Tibial nerve (tissue), 4 donors: Measurements from ENCODE around the gene RBP3. TPM values are rescaled to one million over a fixed set of nuclear protein-coding genes. Genes with fewer than 3 reads are reported as not detected.

Experiments
- DNase-seq, 2 donors: peaks; one replicate each; pipeline ENCODE4 v3.0.0-alpha.2; 2019; ENCODE audit warnings: low spot score in 2 of 2
- H3K27ac ChIP-seq, 4 donors: fragments of 200-600 bp; sonication (generic) in 3 of 4; one replicate each; pipeline ENCODE4 v1.5.1; 2017 to 2019; ENCODE audit warnings: mild to moderate bottlenecking in 1 of 4
- H3K27me3 ChIP-seq, 2 donors: fragments of 200-600 bp; sonication (generic) in 1 of 2; one replicate each; pipeline versions ENCODE4 v1.5.1 to v1.6.0; 2017 to 2019
- H3K36me3 ChIP-seq, 3 donors: fragments of 200-600 bp; sonication (generic); one replicate each; pipeline ENCODE4 v1.5.1; 2018 to 2019
- H3K4me1 ChIP-seq, 4 donors: fragments of 200-600 bp; sonication (generic) in 3 of 4; one replicate each; pipeline ENCODE4 v1.5.1; 2017 to 2019
- H3K4me3 ChIP-seq, 4 donors: fragments of 200-600 bp; sonication (generic) in 3 of 4; one replicate each; pipeline ENCODE4 v1.5.1; 2017 to 2019; ENCODE audit warnings: mild to moderate bottlenecking in 1 of 4, moderate library complexity in 1 of 4
- H3K9me3 ChIP-seq, 4 donors: fragments of 200-600 bp; sonication (generic) in 3 of 4; one replicate each; pipeline ENCODE4 v1.5.1; 2017 to 2019
- EP300 ChIP-seq, 2 donors: sonication (generic); formaldehyde crosslinking; IDR thresholded peaks; one replicate each; pipeline ENCODE4 v1.6.1; 2017; ENCODE audit warnings: antibody characterized with exemption in 2 of 2, mild to moderate bottlenecking in 1 of 2
- POLR2A ChIP-seq, 2 donors: fragments of 450-650 bp; IDR thresholded peaks; one replicate each; pipeline ENCODE4 v1.6.1; 2017; ENCODE audit warnings: antibody characterized with exemption in 2 of 2, mild to moderate bottlenecking in 2 of 2, moderate library complexity in 2 of 2
- WGBS, 2 donors: methylation state at CpG; one replicate each; pipeline ENCODE4 v1.1.5; 2018; 5-methylcytosine and 5-hydroxymethylcytosine counted together
- total RNA-seq, 4 donors: library from RNA; depleted of rRNA; stranded (reverse); fragments of >200 nt; gene quantifications; one replicate each; pipeline ENCODE4 v1.1.0, GENCODE V29; 2016
- TF ChIP-seq, protein P1 (sequence below), 5 experiments: fragments of 200-600 bp in 3 of 5; fragments of 450-650 bp in 2 of 5; sonication (generic) in 3 of 5; IDR thresholded peaks; one replicate each; pipeline ENCODE4 v1.5.1; 2016 to 2019; ENCODE audit warnings: antibody characterized with exemption in 5 of 5, mild to moderate bottlenecking in 3 of 5, moderate library complexity in 2 of 5

RBP3 gene
- total RNA-seq, 4 donors from 2014 or later = not detected

DNA sequence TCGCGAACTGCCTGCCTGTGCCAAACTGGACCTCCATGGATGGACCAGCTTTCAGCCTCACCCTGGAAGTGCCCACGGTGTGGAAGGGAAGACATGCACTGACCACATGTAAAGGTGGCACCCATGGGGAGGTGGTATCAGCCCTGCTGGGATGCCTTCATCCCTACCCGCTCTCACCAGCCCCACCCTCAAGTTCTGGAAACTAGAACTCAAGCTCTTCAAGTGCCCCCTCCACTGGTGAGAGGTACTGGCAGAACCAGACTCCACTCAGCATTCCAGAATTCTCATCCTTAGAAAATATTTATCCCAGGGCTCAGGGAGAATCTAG lies 30.0 kb downstream of the RBP3 start:
- Histone ChIP-seq H3K4me1 (peaks cover 0 to 13% (median 0%) of the 10 kb centered on the region in 4 donors), H3K27ac (no peak overlapping the region), H3K36me3 (no peaks in the 10 kb centered on the region), H3K9me3 (no peaks in the 10 kb centered on the region), H3K27me3 (no peaks in the 10 kb centered on the region), H3K4me3 (no peak overlapping the region)
- no peak for DNase-seq
- WGBS, 2 donors = 94 to 100% methylated on average over 4 of the region's 4 CpGs
- TF ChIP-seq EP300 (IDR thresholded peaks at IDR 0.05) (no peak), POLR2A (IDR thresholded peaks at IDR 0.05) (no peak)
- TF ChIP-seq, protein P1, sequence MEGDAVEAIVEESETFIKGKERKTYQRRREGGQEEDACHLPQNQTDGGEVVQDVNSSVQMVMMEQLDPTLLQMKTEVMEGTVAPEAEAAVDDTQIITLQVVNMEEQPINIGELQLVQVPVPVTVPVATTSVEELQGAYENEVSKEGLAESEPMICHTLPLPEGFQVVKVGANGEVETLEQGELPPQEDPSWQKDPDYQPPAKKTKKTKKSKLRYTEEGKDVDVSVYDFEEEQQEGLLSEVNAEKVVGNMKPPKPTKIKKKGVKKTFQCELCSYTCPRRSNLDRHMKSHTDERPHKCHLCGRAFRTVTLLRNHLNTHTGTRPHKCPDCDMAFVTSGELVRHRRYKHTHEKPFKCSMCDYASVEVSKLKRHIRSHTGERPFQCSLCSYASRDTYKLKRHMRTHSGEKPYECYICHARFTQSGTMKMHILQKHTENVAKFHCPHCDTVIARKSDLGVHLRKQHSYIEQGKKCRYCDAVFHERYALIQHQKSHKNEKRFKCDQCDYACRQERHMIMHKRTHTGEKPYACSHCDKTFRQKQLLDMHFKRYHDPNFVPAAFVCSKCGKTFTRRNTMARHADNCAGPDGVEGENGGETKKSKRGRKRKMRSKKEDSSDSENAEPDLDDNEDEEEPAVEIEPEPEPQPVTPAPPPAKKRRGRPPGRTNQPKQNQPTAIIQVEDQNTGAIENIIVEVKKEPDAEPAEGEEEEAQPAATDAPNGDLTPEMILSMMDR (IDR thresholded peaks at IDR 0.05) = no peak

DNA sequence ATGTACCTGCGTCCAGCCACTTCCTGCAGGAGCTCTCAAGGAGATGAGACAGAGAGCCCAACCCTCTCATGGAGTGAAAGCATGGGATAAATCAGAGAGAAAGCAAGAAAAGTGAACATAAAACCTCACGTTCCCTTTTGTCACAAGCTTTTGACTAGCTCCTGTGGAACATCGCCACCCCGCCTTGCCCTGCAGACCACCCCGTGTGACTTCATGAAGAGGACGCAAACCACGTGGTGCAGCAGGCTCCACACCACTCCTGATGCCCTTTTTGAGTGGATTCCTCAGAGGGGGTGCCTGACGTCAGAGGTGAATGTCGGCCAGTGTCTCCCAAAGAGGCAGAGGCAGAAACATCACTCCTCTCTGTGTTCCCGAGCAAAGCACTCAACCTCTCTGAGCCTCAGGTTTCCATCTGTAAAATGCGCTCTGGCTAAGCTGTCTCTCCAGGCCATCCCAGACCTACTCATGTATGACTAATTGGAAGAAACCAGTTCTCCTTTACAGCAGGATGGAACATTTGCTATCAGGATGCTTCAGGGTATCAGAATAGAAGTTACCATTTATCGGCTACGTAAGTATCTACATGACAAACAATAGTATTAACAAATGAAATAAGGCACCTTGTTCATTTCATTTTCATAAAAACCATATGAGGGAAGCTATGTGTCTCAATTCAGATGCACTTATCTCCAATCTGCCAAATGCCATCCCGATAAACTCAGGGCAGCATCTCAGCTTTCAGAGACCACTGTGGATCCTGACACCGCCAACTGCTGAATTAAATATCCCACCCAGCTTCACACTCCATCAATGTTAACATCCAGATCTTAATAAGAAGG lies 30.7 kb downstream of the RBP3 start:
- Histone ChIP-seq H3K27ac (no peak overlapping the region), H3K4me3 (no peak overlapping the region), H3K36me3 (no peaks in the 10 kb centered on the region), H3K9me3 (no peaks in the 10 kb centered on the region), H3K4me1 (peaks cover 0 to 20% (median 0%) of the 10 kb centered on the region in 4 donors), H3K27me3 (no peaks in the 10 kb centered on the region)
- DNase-seq = no peak
- TF ChIP-seq, protein P1 (IDR thresholded peaks at IDR 0.05) = no peak
- TF ChIP-seq POLR2A (IDR thresholded peaks at IDR 0.05) (no peak), EP300 (IDR thresholded peaks at IDR 0.05) (no peak)
- 84 to 85% methylated on average over 14 to 15 of the region's 15 CpGs for WGBS, 2 donors

DNA sequence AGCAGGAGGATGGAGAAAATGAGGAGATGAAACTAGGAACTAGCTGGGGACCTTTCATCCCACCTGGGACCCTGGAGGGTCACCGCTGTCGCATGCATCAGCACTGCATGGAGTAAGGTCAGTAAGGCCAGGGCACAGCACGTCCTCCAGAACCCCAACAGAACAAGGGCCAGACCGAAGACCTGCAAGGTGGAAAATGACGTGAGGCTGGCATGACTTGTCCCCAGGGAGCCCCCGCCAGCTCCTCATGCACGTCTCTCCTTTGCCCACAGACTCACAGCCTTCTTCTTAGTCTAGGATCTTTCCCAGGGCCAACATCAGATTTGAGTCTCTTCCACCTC lies 31.3 kb downstream of the RBP3 start:
- WGBS, 2 donors = 60 to 77% methylated on average over 7 of the region's 7 CpGs
- Histone ChIP-seq H3K36me3 (no peaks in the 10 kb centered on the region), H3K9me3 (no peaks in the 10 kb centered on the region), H3K4me1 (peaks cover 0 to 21% (median 0%) of the 10 kb centered on the region in 4 donors), H3K4me3 (no peak overlapping the region), H3K27me3 (no peaks in the 10 kb centered on the region), H3K27ac (no peak overlapping the region)
- TF ChIP-seq, protein P1 (IDR thresholded peaks at IDR 0.05) = no peak
- TF ChIP-seq EP300 (IDR thresholded peaks at IDR 0.05) = no peak
- no peak for TF ChIP-seq POLR2A (IDR thresholded peaks at IDR 0.05)
- DNase-seq = no peak

DNA sequence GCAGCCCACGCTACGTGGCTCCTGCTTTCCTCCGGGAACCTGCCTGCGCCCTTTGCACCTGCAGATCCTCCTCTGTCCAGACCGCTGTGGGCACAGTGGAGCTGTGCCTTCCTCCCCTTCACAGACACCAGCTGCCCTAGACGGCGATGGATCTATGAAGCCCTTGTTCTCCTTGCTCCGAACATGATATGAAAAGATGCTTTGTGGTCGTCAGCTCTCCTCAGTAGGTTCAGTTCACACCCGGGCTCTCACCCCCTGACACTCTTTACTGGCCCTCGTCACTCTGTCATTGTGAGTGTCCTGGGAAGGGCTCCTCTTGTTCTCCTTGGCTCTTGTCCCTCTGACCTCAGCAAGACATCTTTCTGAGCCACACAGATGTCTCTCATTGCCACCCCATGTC lies 31.7 kb downstream of the RBP3 start:
- Histone ChIP-seq H3K36me3 (no peaks in the 10 kb centered on the region), H3K27me3 (no peaks in the 10 kb centered on the region), H3K9me3 (no peaks in the 10 kb centered on the region), H3K4me1 (peaks cover 0 to 18% (median 0%) of the 10 kb centered on the region in 4 donors), H3K4me3 (no peak overlapping the region), H3K27ac (no peak overlapping the region)
- no peak for DNase-seq
- TF ChIP-seq POLR2A (IDR thresholded peaks at IDR 0.05) (no peak), EP300 (IDR thresholded peaks at IDR 0.05) (no peak)
- TF ChIP-seq, protein P1 (IDR thresholded peaks at IDR 0.05) = no peak
- WGBS, 2 donors = 46 to 56% methylated on average over 10 to 11 of the region's 11 CpGs

DNA sequence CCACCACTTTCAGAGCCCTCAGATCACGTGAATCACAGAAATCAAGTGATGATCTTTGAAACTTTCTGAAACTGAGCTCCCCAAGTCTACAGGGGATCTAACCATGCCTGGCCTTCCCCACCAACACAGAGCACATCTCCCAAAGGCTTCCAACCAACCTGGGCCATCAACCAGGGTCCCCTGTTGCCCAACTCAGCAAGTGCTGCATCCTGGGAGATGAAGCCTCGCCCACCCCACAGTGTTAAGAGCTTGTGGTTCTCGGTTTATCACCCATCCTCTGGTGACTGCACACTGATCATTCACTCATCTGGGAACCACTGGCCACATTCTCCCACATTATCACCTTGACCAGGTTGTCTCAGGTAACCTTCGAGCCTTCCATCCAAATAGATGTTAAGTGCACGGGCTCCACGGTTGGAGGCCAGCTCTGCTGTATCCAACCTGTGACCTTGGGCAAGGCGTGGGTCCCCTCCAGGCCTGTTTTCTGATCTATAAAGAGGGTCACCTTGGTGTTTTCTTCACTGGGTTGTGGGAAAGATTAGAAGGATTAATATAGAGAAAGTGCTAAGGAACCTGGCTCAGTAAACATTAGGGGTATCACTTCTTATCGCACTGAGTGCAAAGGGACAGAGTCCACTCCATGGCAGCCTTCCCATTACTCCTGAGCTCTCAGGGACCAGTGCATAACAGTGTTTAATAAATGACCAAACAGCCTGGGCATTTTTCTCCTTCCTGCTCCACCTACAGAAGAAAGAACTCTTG lies 32.4 kb downstream of the RBP3 start:
- H3K27ac ChIP-seq = no peak overlapping the region
- DNase-seq = no peak
- WGBS, 2 donors = 73 to 77% methylated on average over 8 of the region's 8 CpGs
- H3K9me3 ChIP-seq = no peaks in the 10 kb centered on the region
- no peaks in the 10 kb centered on the region for H3K36me3 ChIP-seq
- TF ChIP-seq POLR2A (IDR thresholded peaks at IDR 0.05) = no peak
- TF ChIP-seq, protein P1 (IDR thresholded peaks at IDR 0.05) = no peak
- no peak for TF ChIP-seq EP300 (IDR thresholded peaks at IDR 0.05)
- H3K4me3 ChIP-seq = no peak overlapping the region
- peaks cover 0 to 16% (median 0%) of the 10 kb centered on the region in 4 donors for H3K4me1 ChIP-seq
- no peaks in the 10 kb centered on the region for H3K27me3 ChIP-seq
